DOHH2 (cell line): Measurements from ENCODE around the gene ARHGAP24.

Experiments used
- H3F3A ChIP-seq: fragments of 200-600 bp; sonication (generic), shearing (Covaris generic); 2 replicates; pipeline ENCODE4 v1.6.0; 2016; ENCODE audit warnings: antibody characterized with exemption, mild to moderate bottlenecking; ENCODE audit not compliant: control insufficient read depth, insufficient read depth
- H3K27ac ChIP-seq: fragments of 200-600 bp; sonication (generic); 2 replicates; pipeline ENCODE4 v1.5.1; 2014; ENCODE audit warnings: low read depth, mild to moderate bottlenecking, low read length, moderate library complexity
- H3K27me3 ChIP-seq: fragments of 200-600 bp; sonication (generic); 2 replicates; pipeline ENCODE4 v1.6.1; 2014; ENCODE audit warnings: mild to moderate bottlenecking, low read length, mixed read lengths; ENCODE audit not compliant: control insufficient read depth
- H3K36me3 ChIP-seq: fragments of 200-600 bp; sonication (generic); 2 replicates; pipeline ENCODE4 v1.6.1; 2014; ENCODE audit warnings: mild to moderate bottlenecking, low read length, moderate library complexity, mixed read lengths; ENCODE audit not compliant: control insufficient read depth
- H3K4me1 ChIP-seq: fragments of 200-600 bp; sonication (generic); 2 replicates; pipeline ENCODE4 v1.6.1; 2014; ENCODE audit warnings: mild to moderate bottlenecking, low read length, mixed read lengths; ENCODE audit not compliant: control insufficient read depth
- H3K4me2 ChIP-seq: fragments of 200-600 bp; sonication (generic); 2 replicates; pipeline ENCODE4 v1.6.0; 2014; ENCODE audit warnings: mild to moderate bottlenecking, low read length, moderate library complexity
- H3K4me3 ChIP-seq: fragments of 200-600 bp; sonication (generic); 2 replicates; pipeline ENCODE4 v1.5.1; 2014; ENCODE audit warnings: mild to moderate bottlenecking, low read length, mixed read lengths
- H3K79me2 ChIP-seq: fragments of 200-600 bp; sonication (generic); 2 replicates; pipeline ENCODE4 v1.6.1; 2014; ENCODE audit warnings: mild to moderate bottlenecking, low read length, mixed read lengths; ENCODE audit not compliant: control insufficient read depth
- H3K9me2 ChIP-seq: fragments of 200-600 bp; sonication (generic); replicated peaks from 2 replicates; pipeline ENCODE4 v1.6.1; 2014; ENCODE audit warnings: mild to moderate bottlenecking, low read length, mixed read lengths; ENCODE audit not compliant: control insufficient read depth
- H3K9me3 ChIP-seq: fragments of 200-600 bp; sonication (generic); 2 replicates; pipeline ENCODE4 v1.6.1; 2014; ENCODE audit warnings: antibody characterized with exemption, low read length, mixed read lengths; ENCODE audit not compliant: control insufficient read depth, insufficient read depth
- H4K20me1 ChIP-seq: fragments of 200-600 bp; sonication (generic); 2 replicates; pipeline ENCODE4 v1.6.0; 2014; ENCODE audit warnings: low read depth, mild to moderate bottlenecking, antibody characterized with exemption, low read length, moderate library complexity; ENCODE audit not compliant: control insufficient read depth, insufficient read depth
- CTCF ChIP-seq: fragments of 200-600 bp; sonication (generic); IDR thresholded peaks from one replicate; pipeline ENCODE4 v1.5.1; 2014; ENCODE audit warnings: antibody characterized with exemption, mild to moderate bottlenecking, low read depth, low read length; ENCODE audit not compliant: poor library complexity, severe bottlenecking
- EZH2phosphoT487 ChIP-seq: fragments of 200-600 bp; sonication (generic); IDR thresholded peaks from 2 replicates; pipeline ENCODE4 v1.6.1; 2017; ENCODE audit warnings: borderline replicate concordance, mild to moderate bottlenecking, antibody characterized with exemption, low read length, moderate library complexity, mixed read lengths

ARHGAP24 gene

GRCh38 chr4:85965529-85965928 lies 490.6 kb downstream of the ARHGAP24 start:
- no peaks in the 10 kb centered on the region for H3K36me3 ChIP-seq
- H3K4me2 ChIP-seq: no peak overlapping the region
- no peaks in the 10 kb centered on the region for H3K9me3 ChIP-seq
- H4K20me1 ChIP-seq: no peaks in the 10 kb centered on the region
- H3K4me1 ChIP-seq: no peaks in the 10 kb centered on the region
- H3K27me3 ChIP-seq: no peaks in the 10 kb centered on the region; the same call in 1 of the 2 replicates
- H3F3A ChIP-seq: no peaks in the 10 kb centered on the region
- no peak overlapping the region for H3K27ac ChIP-seq
- TF ChIP-seq EZH2phosphoT487 (no peak), CTCF (no peak)
- H3K79me2 ChIP-seq: no peaks in the 10 kb centered on the region
- H3K4me3 ChIP-seq: no peak overlapping the region
- no peaks in the 10 kb centered on the region for H3K9me2 ChIP-seq

GRCh38 chr4:85966373-85966772 lies 491.4 kb downstream of the ARHGAP24 start:
- Histone ChIP-seq H3K9me2 (no peaks in the 10 kb centered on the region), H4K20me1 (no peaks in the 10 kb centered on the region), H3K4me2 (no peak overlapping the region), H3K27ac (no peak overlapping the region), H3K9me3 (no peaks in the 10 kb centered on the region), H3K4me1 (no peaks in the 10 kb centered on the region), H3K79me2 (no peaks in the 10 kb centered on the region), H3K4me3 (no peak overlapping the region), H3K27me3 (no peaks in the 10 kb centered on the region; the same call in 1 of the 2 replicates), H3K36me3 (no peaks in the 10 kb centered on the region), H3F3A (no peaks in the 10 kb centered on the region)
- TF ChIP-seq EZH2phosphoT487 (no peak), CTCF (no peak)

GRCh38 chr4:85967872-85968271 lies 492.9 kb downstream of the ARHGAP24 start:
- Histone ChIP-seq H3K36me3 (no peaks in the 10 kb centered on the region), H3K27ac (no peak overlapping the region), H3K9me2 (no peaks in the 10 kb centered on the region), H3F3A (no peaks in the 10 kb centered on the region), H3K79me2 (no peaks in the 10 kb centered on the region), H3K4me1 (no peaks in the 10 kb centered on the region), H4K20me1 (no peaks in the 10 kb centered on the region), H3K27me3 (no peaks in the 10 kb centered on the region; the same call in 1 of the 2 replicates), H3K4me3 (no peak overlapping the region), H3K9me3 (no peaks in the 10 kb centered on the region), H3K4me2 (no peak overlapping the region)
- TF ChIP-seq EZH2phosphoT487: no peak
- no peak for TF ChIP-seq CTCF
